Tibial artery (tissue), 4 donors: ENCODE data around the gene C18orf54.

ENCODE experiments used
- DNase-seq, 2 donors: peaks; one replicate each; pipeline ENCODE4 v3.0.0-alpha.2; 2019
- H3K27ac ChIP-seq, 2 donors: fragments of 200-600 bp; sonication (generic) in 1 of 2; 1 replicate in 1 of 2; 2 replicates in 1 of 2; pipeline ENCODE4 v1.5.1; 2018 to 2019; ENCODE audit warnings: mild to moderate bottlenecking in 1 of 2
- H3K27me3 ChIP-seq, 2 donors: fragments of 200-600 bp; sonication (generic) in 1 of 2; one replicate each; pipeline versions ENCODE4 v1.5.1 to v1.6.0; 2016 to 2019
- H3K36me3 ChIP-seq, 3 donors: fragments of 200-600 bp; sonication (generic) in 2 of 3; one replicate each; pipeline ENCODE4 v1.5.1; 2016 to 2019; ENCODE audit warnings: mild to moderate bottlenecking in 2 of 3
- H3K4me1 ChIP-seq, 4 donors: fragments of 200-600 bp; sonication (generic) in 2 of 4; 1 replicate in 3 of 4; 2 replicates in 1 of 4; pipeline ENCODE4 v1.5.1; 2016 to 2019
- H3K4me3 ChIP-seq, 2 donors: fragments of 200-600 bp; sonication (generic) in 1 of 2; 1 replicate in 1 of 2; 2 replicates in 1 of 2; pipeline ENCODE4 v1.5.1; 2018 to 2019; ENCODE audit warnings: mild to moderate bottlenecking in 2 of 2
- H3K9me3 ChIP-seq, 3 donors: fragments of 200-600 bp; sonication (generic) in 1 of 3; one replicate each; pipeline ENCODE4 v1.5.1; 2016 to 2019
- CTCF ChIP-seq, 2 experiments: fragments of 200-600 bp in 1 of 2; fragments of 450-650 bp in 1 of 2; IDR thresholded peaks; one replicate each; pipeline ENCODE4 v1.5.1; 2017 to 2019; ENCODE audit warnings: antibody characterized with exemption in 2 of 2, mild to moderate bottlenecking in 1 of 2, moderate library complexity in 1 of 2
- intact Hi-C: fragments of 100-400 bp; cut with DNase I; formaldehyde crosslinking; loops from one replicate; pipeline ENCODE4 v1.15.0; 2023; ENCODE audit warnings: low total_unique reads

The C18orf54 gene

GRCh38 chr18:54329787-54330186 is 27.9 kb upstream of the C18orf54 start:
- H3K27ac ChIP-seq, result no peak overlapping the region
- no peak for DNase-seq
- no peaks in the 10 kb centered on the region for H3K27me3 ChIP-seq
- no peak overlapping the region for H3K4me3 ChIP-seq
- no peaks in the 10 kb centered on the region for H3K4me1 ChIP-seq
- no peaks in the 10 kb centered on the region for H3K9me3 ChIP-seq
- intact Hi-C loops, result no loop called here
- no peak for TF ChIP-seq CTCF (IDR thresholded peaks at IDR 0.05)
- H3K36me3 ChIP-seq, result no peaks in the 10 kb centered on the region

- Histone ChIP-seq H3K27me3 (no peaks in the 10 kb centered on the region), H3K36me3 (no peaks in the 10 kb centered on the region), H3K4me3 (no peak overlapping the region), H3K4me1 (no peaks in the 10 kb centered on the region), H3K27ac (no peak overlapping the region), H3K9me3 (no peaks in the 10 kb centered on the region)
- no peak for DNase-seq
- intact Hi-C loops, result no loop called here
- TF ChIP-seq CTCF (IDR thresholded peaks at IDR 0.05), result no peak
These were observed 26.7 kb upstream of the C18orf54 start for GRCh38 chr18:54330768-54331548.

- H3K27ac ChIP-seq, result no peak overlapping the region
- no peak for TF ChIP-seq CTCF (IDR thresholded peaks at IDR 0.05)
- H3K4me1 ChIP-seq, result no peaks in the 10 kb centered on the region
- H3K36me3 ChIP-seq, result no peaks in the 10 kb centered on the region
- intact Hi-C loops, result no loop called here
- H3K27me3 ChIP-seq, result no peaks in the 10 kb centered on the region
- no peak overlapping the region for H3K4me3 ChIP-seq
- no peaks in the 10 kb centered on the region for H3K9me3 ChIP-seq
- DNase-seq, result no peak
These were observed 22.0 kb upstream of the C18orf54 start for GRCh38 chr18:54335638-54336173.

GRCh38 chr18:54338230-54338629 is 19.5 kb upstream of the C18orf54 start:
- Histone ChIP-seq H3K4me3 (no peak overlapping the region), H3K9me3 (no peaks in the 10 kb centered on the region), H3K27me3 (no peaks in the 10 kb centered on the region), H3K4me1 (no peaks in the 10 kb centered on the region), H3K36me3 (no peaks in the 10 kb centered on the region), H3K27ac (no peak overlapping the region)
- intact Hi-C loops, result no loop called here
- no peak for TF ChIP-seq CTCF (IDR thresholded peaks at IDR 0.05)
- DNase-seq, result no peak

- no peak overlapping the region for H3K4me3 ChIP-seq
- no peaks in the 10 kb centered on the region for H3K9me3 ChIP-seq
- no peaks in the 10 kb centered on the region for H3K27me3 ChIP-seq
- intact Hi-C loops, result no loop called here
- no peaks in the 10 kb centered on the region for H3K36me3 ChIP-seq
- DNase-seq, result no peak
- H3K27ac ChIP-seq, result no peak overlapping the region
- H3K4me1 ChIP-seq, result no peaks in the 10 kb centered on the region
- TF ChIP-seq CTCF (IDR thresholded peaks at IDR 0.05), result no peak
These were observed 6.5 kb upstream of the C18orf54 start for GRCh38 chr18:54351186-54351585.
